ENCODE data around the gene NAMPT.
"Not testable (repeated sequence)": the region's sequence is repeated elsewhere in the genome, so short reads cannot be mapped to it uniquely, and the experiment has no call there.

NAMPT gene

DNA sequence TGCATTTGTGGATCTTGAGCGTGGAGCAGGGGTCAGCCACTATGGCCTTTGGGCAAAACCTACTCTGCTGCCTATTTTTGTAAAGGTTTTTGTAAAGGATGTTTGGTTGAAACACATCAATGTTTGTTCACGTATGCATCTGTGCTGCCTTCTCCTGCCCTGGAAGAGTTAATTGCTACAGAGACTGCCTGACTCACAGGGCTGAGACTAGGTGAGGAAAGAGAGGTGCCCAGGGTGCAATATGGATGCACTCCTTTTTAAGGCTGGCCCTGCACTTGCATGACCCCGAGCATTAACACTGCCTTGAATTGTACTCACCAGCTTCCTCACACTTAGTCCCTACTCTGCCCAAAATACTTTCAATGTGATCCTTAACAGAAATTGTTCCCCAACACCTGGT, 20.9 kb upstream of the NAMPT start:
- Histone ChIP-seq H3K27me3 (ENCODE audit: control insufficient read depth in 5 of 5, insufficient read depth in 4 of 5, low read length in 5 of 5) (no peaks in the 10 kb centered on the region), H3K4me1 (ENCODE audit: control insufficient read depth in 5 of 5, insufficient read depth in 5 of 5, low read length in 5 of 5) (no peaks in the 10 kb centered on the region), H3K9me3 (ENCODE audit: control insufficient read depth in 5 of 5, low read length in 5 of 5) (no peaks in the 10 kb centered on the region), H3K27ac (ENCODE audit: low read depth, low read length) (no peak overlapping the region), H3K4me3 (ENCODE audit: low read depth in 1 of 5, low read length in 5 of 5) (no peak overlapping the region), H3K9ac (ENCODE audit: low read length in 5 of 5) (no peak overlapping the region), H3K36me3 (ENCODE audit: control insufficient read depth in 5 of 5, insufficient read depth in 5 of 5, low read length in 5 of 5) (no peaks in the 10 kb centered on the region)

DNA sequence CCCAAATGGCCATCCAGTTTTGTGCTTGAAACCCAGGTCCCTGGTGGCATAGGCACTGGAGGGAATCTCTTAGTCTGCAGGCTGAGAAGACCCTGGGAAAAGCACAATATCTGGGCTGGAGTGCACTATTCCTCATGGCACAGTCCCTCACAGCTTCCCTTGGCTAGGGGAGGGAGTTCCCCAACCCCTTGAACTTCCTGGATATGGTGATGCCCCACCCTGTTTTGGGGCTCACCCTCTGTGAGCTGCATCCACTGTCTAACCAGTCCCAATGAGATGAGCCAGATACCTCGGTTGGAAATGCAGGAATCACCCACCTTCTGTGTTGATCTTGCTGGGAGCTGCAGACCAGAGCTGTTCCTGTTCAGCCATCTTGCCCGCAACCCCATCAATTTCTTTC, 19.8 kb upstream of the NAMPT start:
- no peak overlapping the region for H3K9ac ChIP-seq (ENCODE audit: low read length in 5 of 5)
- H3K27ac ChIP-seq (ENCODE audit: low read depth, low read length) = no peak overlapping the region
- no peaks in the 10 kb centered on the region for H3K4me1 ChIP-seq (ENCODE audit: control insufficient read depth in 5 of 5, insufficient read depth in 5 of 5, low read length in 5 of 5)
- H3K4me3 ChIP-seq (ENCODE audit: low read depth in 1 of 5, low read length in 5 of 5) = no peak overlapping the region
- no peaks in the 10 kb centered on the region for H3K27me3 ChIP-seq (ENCODE audit: control insufficient read depth in 5 of 5, insufficient read depth in 4 of 5, low read length in 5 of 5)
- no peaks in the 10 kb centered on the region for H3K9me3 ChIP-seq (ENCODE audit: control insufficient read depth in 5 of 5, low read length in 5 of 5)
- H3K36me3 ChIP-seq (ENCODE audit: control insufficient read depth in 5 of 5, insufficient read depth in 5 of 5, low read length in 5 of 5) = no peaks in the 10 kb centered on the region

GRCh38 chr7:106298631-106299030, 13.8 kb upstream of the NAMPT start:
- not testable (repeated sequence) for H3K9ac ChIP-seq (ENCODE audit: low read length in 5 of 5); H3K4me3 ChIP-seq (ENCODE audit: low read depth in 1 of 5, low read length in 5 of 5); H3K27me3 ChIP-seq (ENCODE audit: control insufficient read depth in 5 of 5, insufficient read depth in 4 of 5, low read length in 5 of 5); H3K27ac ChIP-seq (ENCODE audit: low read depth, low read length); H3K36me3 ChIP-seq (ENCODE audit: control insufficient read depth in 5 of 5, insufficient read depth in 5 of 5, low read length in 5 of 5); H3K9me3 ChIP-seq (ENCODE audit: control insufficient read depth in 5 of 5, low read length in 5 of 5); H3K4me1 ChIP-seq (ENCODE audit: control insufficient read depth in 5 of 5, insufficient read depth in 5 of 5, low read length in 5 of 5)

DNA sequence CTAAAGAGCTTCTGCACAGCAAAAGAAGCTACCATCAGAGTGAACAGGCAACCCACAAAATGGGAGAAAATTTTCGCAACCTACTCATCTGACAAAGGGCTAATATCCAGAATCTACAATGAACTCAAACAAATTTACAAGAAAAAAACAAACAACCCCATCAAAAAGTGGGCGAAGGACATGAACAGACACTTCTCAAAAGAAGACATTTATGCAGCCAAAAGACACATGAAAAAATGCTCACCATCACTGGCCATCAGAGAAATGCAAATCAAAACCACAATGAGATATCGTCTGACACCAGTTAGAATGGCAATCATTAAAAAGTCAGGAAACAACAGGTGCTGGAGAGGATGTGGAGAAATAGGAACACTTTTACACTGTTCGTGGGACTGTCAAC, 13.4 kb upstream of the NAMPT start:
- H3K4me1 ChIP-seq (ENCODE audit: control insufficient read depth in 5 of 5, insufficient read depth in 5 of 5, low read length in 5 of 5); H3K9me3 ChIP-seq (ENCODE audit: control insufficient read depth in 5 of 5, low read length in 5 of 5); H3K36me3 ChIP-seq (ENCODE audit: control insufficient read depth in 5 of 5, insufficient read depth in 5 of 5, low read length in 5 of 5); H3K9ac ChIP-seq (ENCODE audit: low read length in 5 of 5); H3K4me3 ChIP-seq (ENCODE audit: low read depth in 1 of 5, low read length in 5 of 5); H3K27me3 ChIP-seq (ENCODE audit: control insufficient read depth in 5 of 5, insufficient read depth in 4 of 5, low read length in 5 of 5); H3K27ac ChIP-seq (ENCODE audit: low read depth, low read length): not testable (repeated sequence)

DNA sequence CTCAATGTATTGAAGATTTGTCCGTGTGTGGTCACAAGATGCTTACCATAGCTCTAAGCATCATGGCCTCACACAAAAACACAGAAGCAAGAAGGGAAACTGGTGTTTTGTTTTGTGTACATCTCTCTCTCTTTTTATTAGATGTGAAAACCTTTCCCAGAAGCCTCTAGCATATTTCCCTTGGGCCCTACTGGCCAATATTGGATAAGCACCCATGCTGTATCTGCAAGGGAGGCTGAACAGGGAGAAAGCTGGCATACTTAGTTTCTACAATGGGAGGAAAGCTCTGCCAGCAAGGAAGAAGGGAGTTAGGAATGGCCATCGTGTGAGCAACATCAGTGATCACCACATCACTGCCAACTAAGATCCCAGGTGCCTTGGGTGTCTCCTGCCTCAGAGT, 9.6 kb upstream of the NAMPT start:
- Histone ChIP-seq H3K27ac (ENCODE audit: low read depth, low read length) (no peak overlapping the region), H3K27me3 (ENCODE audit: control insufficient read depth in 5 of 5, insufficient read depth in 4 of 5, low read length in 5 of 5) (no peaks in the 10 kb centered on the region), H3K4me1 (ENCODE audit: control insufficient read depth in 5 of 5, insufficient read depth in 5 of 5, low read length in 5 of 5) (no peaks in the 10 kb centered on the region), H3K4me3 (ENCODE audit: low read depth in 1 of 5, low read length in 5 of 5) (no peak overlapping the region), H3K9me3 (ENCODE audit: control insufficient read depth in 5 of 5, low read length in 5 of 5) (no peaks in the 10 kb centered on the region), H3K36me3 (ENCODE audit: control insufficient read depth in 5 of 5, insufficient read depth in 5 of 5, low read length in 5 of 5) (no peaks in the 10 kb centered on the region), H3K9ac (ENCODE audit: low read length in 5 of 5) (no peak overlapping the region)

DNA sequence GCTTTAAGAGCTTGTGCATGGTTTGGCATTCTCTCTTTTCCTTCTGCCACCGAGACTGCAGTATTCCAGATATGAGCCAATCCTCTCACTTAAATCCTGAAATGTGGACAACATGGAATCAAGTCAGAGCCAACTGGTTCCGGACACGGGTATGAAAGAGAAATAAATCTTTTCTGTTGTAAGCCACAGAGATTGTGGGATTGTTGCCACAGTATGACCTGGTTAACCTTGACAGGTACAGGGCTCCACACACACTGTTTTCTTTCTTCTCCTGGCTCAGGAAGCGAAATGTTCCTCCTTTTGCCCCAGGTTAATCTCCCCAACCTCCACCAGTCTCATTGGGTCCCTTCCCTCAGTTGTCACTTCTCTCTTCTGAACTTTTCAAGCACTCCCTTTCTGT, 6.5 kb upstream of the NAMPT start:
- no peak overlapping the region for H3K4me3 ChIP-seq (ENCODE audit: low read depth in 1 of 5, low read length in 5 of 5)
- H3K27me3 ChIP-seq (ENCODE audit: control insufficient read depth in 5 of 5, insufficient read depth in 4 of 5, low read length in 5 of 5) = no peaks in the 10 kb centered on the region
- no peaks in the 10 kb centered on the region for H3K36me3 ChIP-seq (ENCODE audit: control insufficient read depth in 5 of 5, insufficient read depth in 5 of 5, low read length in 5 of 5)
- no peaks in the 10 kb centered on the region for H3K9me3 ChIP-seq (ENCODE audit: control insufficient read depth in 5 of 5, low read length in 5 of 5)
- no peak overlapping the region for H3K9ac ChIP-seq (ENCODE audit: low read length in 5 of 5)
- H3K27ac ChIP-seq (ENCODE audit: low read depth, low read length) = no peak overlapping the region
- no peaks in the 10 kb centered on the region for H3K4me1 ChIP-seq (ENCODE audit: control insufficient read depth in 5 of 5, insufficient read depth in 5 of 5, low read length in 5 of 5)

DNA sequence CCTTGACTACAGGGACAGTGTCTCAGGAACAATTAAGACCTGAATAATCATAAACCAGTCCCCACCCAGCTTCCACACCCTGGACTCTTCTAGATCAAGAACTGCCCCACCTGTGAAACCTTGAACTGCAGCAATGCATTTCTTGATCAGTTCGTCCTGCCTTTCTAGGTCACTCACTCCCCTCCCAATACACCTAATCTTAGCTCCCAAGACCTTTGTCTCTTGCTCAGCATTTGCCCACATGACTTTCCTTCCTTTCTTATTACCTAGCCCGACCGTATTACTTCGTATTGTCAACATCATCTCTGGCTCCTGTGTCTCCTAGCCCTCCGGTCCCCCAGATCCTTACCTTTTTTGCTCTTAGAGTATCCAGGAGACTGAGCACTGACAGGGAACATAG, 5.5 kb upstream of the NAMPT start:
- H3K4me1 ChIP-seq (ENCODE audit: control insufficient read depth in 5 of 5, insufficient read depth in 5 of 5, low read length in 5 of 5) = peaks cover 4 to 8% (median 6%) of the 10 kb centered on the region in 5 donors
- H3K27ac ChIP-seq (ENCODE audit: low read depth, low read length) = no peak overlapping the region
- no peaks in the 10 kb centered on the region for H3K27me3 ChIP-seq (ENCODE audit: control insufficient read depth in 5 of 5, insufficient read depth in 4 of 5, low read length in 5 of 5)
- H3K9ac ChIP-seq (ENCODE audit: low read length in 5 of 5) = no peak overlapping the region
- H3K4me3 ChIP-seq (ENCODE audit: low read depth in 1 of 5, low read length in 5 of 5) = no peak overlapping the region
- no peaks in the 10 kb centered on the region for H3K9me3 ChIP-seq (ENCODE audit: control insufficient read depth in 5 of 5, low read length in 5 of 5)
- H3K36me3 ChIP-seq (ENCODE audit: control insufficient read depth in 5 of 5, insufficient read depth in 5 of 5, low read length in 5 of 5) = no peaks in the 10 kb centered on the region

- H3K4me1 ChIP-seq (ENCODE audit: control insufficient read depth in 5 of 5, insufficient read depth in 5 of 5, low read length in 5 of 5) = peaks cover 4 to 9% (median 6%) of the 10 kb centered on the region in 5 donors
Observed at GRCh38 chr7:106289848-106290247, 5.1 kb upstream of the NAMPT start.

DNA sequence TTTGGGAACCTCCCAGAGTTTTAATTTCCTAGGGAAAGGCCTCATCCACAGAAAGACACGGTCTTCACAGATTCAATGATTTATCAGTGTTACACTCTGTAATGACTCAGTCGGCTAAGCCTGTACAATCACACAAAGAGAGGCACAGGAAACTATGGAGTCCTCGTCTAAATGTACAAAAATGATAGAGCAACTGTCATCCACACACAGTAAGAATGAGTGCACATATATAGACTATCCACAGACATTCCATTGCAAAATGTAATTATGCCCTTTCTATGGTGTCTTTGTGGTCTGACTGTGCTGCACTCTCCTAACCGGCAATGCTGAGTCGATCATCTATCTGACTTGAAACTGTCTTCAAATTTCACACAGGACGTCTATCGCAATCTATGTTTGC, 3.5 kb upstream of the NAMPT start:
- Histone ChIP-seq H3K9me3 (ENCODE audit: control insufficient read depth in 5 of 5, low read length in 5 of 5) (no peaks in the 10 kb centered on the region), H3K36me3 (ENCODE audit: control insufficient read depth in 5 of 5, insufficient read depth in 5 of 5, low read length in 5 of 5) (no peaks in the 10 kb centered on the region), H3K27ac (ENCODE audit: low read depth, low read length) (no peak overlapping the region), H3K4me1 (ENCODE audit: control insufficient read depth in 5 of 5, insufficient read depth in 5 of 5, low read length in 5 of 5) (peaks cover 4 to 11% (median 6%) of the 10 kb centered on the region in 5 donors), H3K27me3 (ENCODE audit: control insufficient read depth in 5 of 5, insufficient read depth in 4 of 5, low read length in 5 of 5) (no peaks in the 10 kb centered on the region), H3K4me3 (ENCODE audit: low read depth in 1 of 5, low read length in 5 of 5) (no peak overlapping the region), H3K9ac (ENCODE audit: low read length in 5 of 5) (no peak overlapping the region)

More at GRCh38 chr7:106289848-106290247, 5.1 kb upstream of the NAMPT start:
- no peaks in the 10 kb centered on the region for H3K9me3 ChIP-seq (ENCODE audit: control insufficient read depth in 5 of 5, low read length in 5 of 5)
- H3K27ac ChIP-seq (ENCODE audit: low read depth, low read length) = no peak overlapping the region
- no peak overlapping the region for H3K9ac ChIP-seq (ENCODE audit: low read length in 5 of 5)
- no peaks in the 10 kb centered on the region for H3K36me3 ChIP-seq (ENCODE audit: control insufficient read depth in 5 of 5, insufficient read depth in 5 of 5, low read length in 5 of 5)
- no peak overlapping the region for H3K4me3 ChIP-seq (ENCODE audit: low read depth in 1 of 5, low read length in 5 of 5)
- no peaks in the 10 kb centered on the region for H3K27me3 ChIP-seq (ENCODE audit: control insufficient read depth in 5 of 5, insufficient read depth in 4 of 5, low read length in 5 of 5)

- peaks cover 5 to 16% (median 8%) of the 10 kb centered on the region in 5 donors for H3K4me1 ChIP-seq (ENCODE audit: control insufficient read depth in 5 of 5, insufficient read depth in 5 of 5, low read length in 5 of 5)
- H3K36me3 ChIP-seq (ENCODE audit: control insufficient read depth in 5 of 5, insufficient read depth in 5 of 5, low read length in 5 of 5) = peaks cover 0 to under 1% (median 0%) of the 10 kb centered on the region in 5 donors
- no peak overlapping the region for H3K9ac ChIP-seq (ENCODE audit: low read length in 5 of 5)
- no peak overlapping the region for H3K27ac ChIP-seq (ENCODE audit: low read depth, low read length)
- no peaks in the 10 kb centered on the region for H3K9me3 ChIP-seq (ENCODE audit: control insufficient read depth in 5 of 5, low read length in 5 of 5)
- no peaks in the 10 kb centered on the region for H3K27me3 ChIP-seq (ENCODE audit: control insufficient read depth in 5 of 5, insufficient read depth in 4 of 5, low read length in 5 of 5)
- no peak overlapping the region for H3K4me3 ChIP-seq (ENCODE audit: low read depth in 1 of 5, low read length in 5 of 5)
Observed at GRCh38 chr7:106287786-106288185, 3.0 kb upstream of the NAMPT start.

Measured in subcutaneous abdominal adipose tissue (tissue), 5 donors.